GM18951 (cell line): ENCODE data around the gene NFYC.

Experiments used
- POLR2A ChIP-seq: IDR thresholded peaks from 4 replicates; pipeline ENCODE4 v1.6.1; 2011; ENCODE audit warnings: mild to moderate bottlenecking; ENCODE audit not compliant: insufficient read length, insufficient read depth; ENCODE audit errors: extremely low read depth
- in situ Hi-C: fragments of 300-500 bp; cut with MboI; formaldehyde crosslinking; loops from one replicate; pipeline ENCODE4 v1.12.0; 2022; ENCODE audit warnings: low sequenced_read_pairs, mixed read lengths, inconsistent platforms; ENCODE audit not compliant: unreplicated experiment

Gene NFYC

DNA sequence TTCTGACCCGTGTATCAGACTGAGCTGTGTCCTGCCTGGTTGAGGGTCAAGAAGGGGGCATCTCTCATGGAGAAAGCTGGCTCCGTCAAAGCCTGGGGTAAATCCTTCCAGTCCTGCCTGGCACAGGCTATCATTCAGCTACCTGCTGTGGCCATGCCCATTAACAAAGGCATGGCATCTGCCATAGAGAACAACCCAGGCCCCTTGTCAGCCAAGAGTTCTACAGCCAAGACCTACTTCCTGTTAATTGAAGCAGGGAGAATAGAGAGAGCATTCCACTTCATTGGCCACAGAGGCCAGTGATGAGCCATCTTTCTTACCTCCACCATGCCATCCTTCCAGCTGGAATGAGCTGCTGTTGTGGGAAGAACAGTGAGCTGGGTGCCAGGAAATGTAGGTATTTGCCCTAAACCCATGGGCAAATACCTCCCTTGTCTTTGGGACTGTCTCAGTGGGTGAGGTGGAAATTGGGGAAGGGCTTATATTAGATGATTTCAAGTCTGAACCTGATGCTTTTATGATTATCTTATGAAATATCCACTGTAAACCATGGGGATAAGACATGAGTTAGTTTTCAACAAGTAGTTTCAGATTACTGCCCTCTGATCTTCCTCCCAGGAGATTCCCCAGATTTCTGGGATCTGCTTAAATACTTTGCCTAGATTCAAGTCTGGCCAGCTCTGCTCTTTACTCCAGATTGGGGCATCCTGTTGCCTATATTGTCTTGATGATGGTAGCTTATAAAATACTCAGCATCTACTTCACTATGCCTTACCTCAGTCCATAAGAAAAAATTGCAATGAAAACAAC, 80.8 kb downstream of the NFYC start:
- TF ChIP-seq POLR2A, result no peak
- in situ Hi-C loops, result loop anchor here (10.0 kb wide), 1 partner anchor 72 kb away; no protein-coding TSS in a partner anchor

- in situ Hi-C loops, result loop anchor here (10.0 kb wide), 1 partner anchor 71 kb away; no protein-coding TSS in a partner anchor
- no peak for TF ChIP-seq POLR2A
Measured at GRCh38 chr1:40773748-40774265, 82.3 kb downstream of the NFYC start.

GRCh38 chr1:40774266-40774998, 82.9 kb downstream of the NFYC start:
- no peak for TF ChIP-seq POLR2A
- in situ Hi-C loops, result loop anchor here (10.0 kb wide), 1 partner anchor 70 kb away; no protein-coding TSS in a partner anchor

DNA sequence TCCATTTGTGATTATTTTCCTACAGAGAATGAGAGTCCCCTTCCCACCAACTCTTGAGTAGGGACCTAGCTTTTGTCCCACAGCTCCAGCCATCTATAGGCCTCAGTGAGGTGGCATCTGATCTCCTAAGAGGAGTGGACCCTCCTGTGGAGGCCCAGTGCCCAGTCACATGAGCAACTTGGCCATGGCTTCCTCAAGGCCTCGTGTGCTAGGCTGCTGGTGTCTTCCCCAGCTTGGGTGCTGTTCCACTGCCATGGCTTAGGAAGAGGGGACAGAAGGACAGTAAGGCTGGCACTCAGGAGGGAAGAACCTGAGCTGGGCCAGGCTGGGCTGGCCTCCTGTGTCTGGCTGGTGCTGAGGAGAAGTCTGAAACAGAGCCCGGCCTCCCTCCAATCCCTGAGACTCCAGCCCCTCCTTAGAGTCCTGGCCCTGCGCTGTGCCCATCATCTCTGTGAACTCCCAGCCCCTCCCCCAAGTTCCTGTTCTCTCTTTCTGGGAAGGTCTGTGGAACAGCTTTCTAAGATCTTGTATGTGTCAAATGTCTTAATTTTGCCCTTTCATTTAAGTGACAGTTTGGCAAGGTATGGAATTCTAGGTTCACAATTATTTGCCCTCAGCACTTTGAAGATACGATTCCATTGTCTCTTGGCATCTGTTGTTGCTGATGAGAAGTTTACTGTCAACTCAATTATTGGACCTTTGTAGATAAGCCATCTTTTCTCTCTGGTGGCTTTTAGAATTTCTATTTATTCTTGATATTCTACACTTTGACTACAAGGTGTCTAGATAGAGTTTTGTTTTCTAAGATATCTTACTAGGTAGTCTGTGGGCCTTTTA, 85.0 kb downstream of the NFYC start:
- in situ Hi-C loops, result loop anchor here (10.0 kb wide), 1 partner anchor 68 kb away; no protein-coding TSS in a partner anchor
- no peak for TF ChIP-seq POLR2A

DNA sequence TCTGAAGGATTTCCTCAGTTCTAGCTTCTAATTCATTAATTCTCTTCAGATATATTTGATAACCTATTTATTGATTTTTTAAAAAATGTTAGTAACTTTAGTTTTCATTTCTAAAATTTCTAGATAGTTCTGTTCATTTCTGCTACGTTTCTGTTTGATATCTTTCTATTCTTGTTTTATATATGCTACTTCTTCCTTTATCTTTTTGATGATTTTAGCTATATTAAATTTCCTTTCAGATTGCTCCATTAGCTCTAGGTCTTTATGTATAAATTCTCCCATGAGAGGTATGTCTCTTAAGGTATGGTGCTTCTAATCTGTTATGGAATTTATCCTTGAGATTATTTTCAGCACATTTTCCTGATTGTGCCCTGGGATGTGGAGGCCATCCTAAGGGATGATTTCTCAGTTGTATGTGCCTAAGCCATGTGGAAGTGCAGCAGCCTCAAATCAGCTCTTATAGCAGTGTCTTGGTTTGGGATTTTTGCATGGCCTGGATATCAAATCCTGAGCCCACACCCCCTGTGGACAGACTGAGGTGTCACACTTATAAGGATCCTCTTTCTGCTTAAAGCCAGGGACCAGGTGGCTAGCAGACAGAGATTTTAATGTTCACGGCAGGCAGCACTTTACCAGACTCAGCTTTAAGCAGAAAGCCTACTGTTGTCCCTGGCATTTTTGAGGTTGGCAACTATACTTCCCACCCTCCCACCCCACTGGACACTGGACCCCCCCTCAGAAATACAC, 85.9 kb downstream of the NFYC start:
- no peak for TF ChIP-seq POLR2A
- in situ Hi-C loops, result loop anchor here (10.0 kb wide), 1 partner anchor 67 kb away; no protein-coding TSS in a partner anchor

GRCh38 chr1:40780678-40781607, 89.4 kb downstream of the NFYC start:
- no peak for TF ChIP-seq POLR2A
- in situ Hi-C loops, result no loop called here

GRCh38 chr1:40781608-40781971, 90.1 kb downstream of the NFYC start:
- no peak for TF ChIP-seq POLR2A
- in situ Hi-C loops, result no loop called here

- no peak for TF ChIP-seq POLR2A
- in situ Hi-C loops, result no loop called here
Measured at GRCh38 chr1:40782371-40782956, 91.0 kb downstream of the NFYC start.

- in situ Hi-C loops, result no loop called here
- no peak for TF ChIP-seq POLR2A
Measured at GRCh38 chr1:40783001-40783905, 91.7 kb downstream of the NFYC start, which contains the start of gene KCNQ4. KCNQ4 (plus strand) TSS chr1:40783787; CDS start chr1:40784094, 307 bp downstream.
